ENCODE results near the gene NUDT15.

DNA sequence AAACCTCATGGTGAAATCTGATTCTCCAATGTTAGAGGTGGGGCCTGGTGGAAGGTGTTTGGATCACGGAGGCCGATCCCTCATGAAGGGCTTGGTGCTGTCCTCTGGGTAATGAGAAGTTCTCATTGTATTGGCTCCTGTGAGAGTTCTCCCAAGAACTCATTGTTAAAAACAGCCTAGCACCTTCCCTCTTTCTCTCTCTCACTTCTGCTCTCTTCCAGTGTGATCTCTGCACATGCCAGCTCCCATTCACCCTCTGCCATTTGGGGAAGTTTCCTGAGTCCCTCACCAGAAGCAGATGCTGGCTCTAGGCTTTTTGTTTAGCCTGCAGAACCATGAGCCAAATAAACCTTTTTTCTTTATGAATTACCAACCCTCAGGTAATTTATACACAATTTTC is 33.3 kb upstream of the NUDT15 start:
- TF ChIP-seq CTCF (IDR thresholded peaks at IDR 0.05), result no peak
- TF ChIP-seq POLR2AphosphoS5 (IDR thresholded peaks at IDR 0.05), result no peak
- TF ChIP-seq POLR2A (IDR thresholded peaks at IDR 0.05), result no peak

All from prostate gland (tissue), 2 donors.